Right renal cortex interstitium (tissue), 3 donors: ENCODE results near the gene ADAMTS10. TPM values are rescaled to one million over a fixed set of nuclear protein-coding genes. Genes with fewer than 3 reads are reported as not detected.
"Not testable (repeated sequence)": the region's sequence is repeated elsewhere in the genome, so short reads cannot be mapped to it uniquely, and the experiment has no call there.

ENCODE experiments used
- DNase-seq, 3 donors: peaks; one replicate each; pipeline ENCODE4 v3.0.0-alpha.2; 2013; ENCODE audit warnings: low read depth in 3 of 3, low spot score in 2 of 3
- polyA plus RNA-seq, 3 donors: library from polyadenylated mRNA; unstranded; fragments of 120-200 nt; gene quantifications; one replicate each; pipeline ENCODE4 v1.2.1, GENCODE V29; 2013; ENCODE audit not compliant: insufficient read length in 3 of 3

The ADAMTS10 gene
- 10 to 100 TPM; 23.1 to 29.9 (median 27.7) TPM for polyA plus RNA-seq

DNA sequence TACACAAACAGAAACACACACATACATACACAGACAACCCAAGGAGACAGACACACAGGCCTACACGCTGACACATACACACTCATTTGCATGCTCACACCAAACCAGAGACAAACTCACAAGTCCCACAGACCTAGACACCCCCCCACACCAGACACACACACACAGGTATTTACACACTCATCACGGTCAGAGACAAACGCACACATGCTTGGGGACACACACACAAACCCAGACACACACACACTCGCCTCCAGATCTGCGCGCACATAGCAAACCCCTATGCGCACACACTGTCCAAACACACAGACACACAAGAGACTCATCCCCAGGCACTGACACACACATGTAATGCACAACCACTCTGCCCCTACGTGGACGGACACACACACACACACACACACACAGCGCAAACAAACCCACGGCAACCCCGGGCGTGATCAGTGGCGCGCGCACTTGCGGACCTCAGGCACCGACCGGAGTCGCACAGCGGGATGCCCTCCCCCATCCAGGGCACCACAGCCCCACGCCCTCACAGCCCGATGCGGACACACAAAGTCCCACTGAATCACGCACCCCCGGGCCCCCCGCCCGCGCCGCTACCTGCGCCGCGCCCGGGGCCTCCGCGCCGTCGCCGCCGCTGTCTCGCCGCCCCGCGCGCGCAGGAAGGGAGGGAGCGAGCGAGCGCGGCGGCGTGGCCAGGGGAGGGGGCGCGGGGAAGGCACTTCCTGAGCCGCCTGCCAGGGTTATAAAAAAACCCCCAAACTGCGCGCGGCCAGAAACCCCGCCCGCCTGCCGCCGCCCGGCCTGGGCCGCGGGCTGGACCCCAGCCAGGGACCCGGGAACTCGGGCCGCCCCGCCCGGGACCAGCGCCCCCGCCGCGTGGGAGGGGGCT lies at the start of gene ADAMTS10:
ADAMTS10 (minus strand) TSS at position 675 of the 895 bp plus-strand sequence. CDS start 5,005 bp downstream, outside the sequence.
- DNase-seq, result no peak

DNA sequence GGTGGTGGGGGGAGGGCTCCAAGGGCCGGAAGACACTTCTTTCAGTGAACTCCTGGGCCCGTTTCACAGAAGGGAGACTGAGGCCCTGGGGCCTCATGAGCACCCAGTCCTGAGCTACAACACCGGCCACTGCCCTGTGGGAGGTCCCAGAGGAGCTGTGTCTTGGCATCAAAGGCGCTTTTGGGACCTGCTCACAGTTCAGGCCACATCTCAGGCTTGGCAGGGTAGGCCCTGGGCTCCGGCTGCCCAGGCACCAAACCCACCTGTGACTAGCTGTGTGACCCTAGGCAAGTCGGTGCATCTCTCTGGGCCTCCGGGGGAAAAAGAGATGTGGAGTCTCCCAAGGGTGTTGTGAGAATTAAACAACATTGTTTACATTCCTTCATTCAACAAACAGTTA lies 49.4 kb upstream of the ADAMTS10 start:
- DNase-seq, result no peak

DNA sequence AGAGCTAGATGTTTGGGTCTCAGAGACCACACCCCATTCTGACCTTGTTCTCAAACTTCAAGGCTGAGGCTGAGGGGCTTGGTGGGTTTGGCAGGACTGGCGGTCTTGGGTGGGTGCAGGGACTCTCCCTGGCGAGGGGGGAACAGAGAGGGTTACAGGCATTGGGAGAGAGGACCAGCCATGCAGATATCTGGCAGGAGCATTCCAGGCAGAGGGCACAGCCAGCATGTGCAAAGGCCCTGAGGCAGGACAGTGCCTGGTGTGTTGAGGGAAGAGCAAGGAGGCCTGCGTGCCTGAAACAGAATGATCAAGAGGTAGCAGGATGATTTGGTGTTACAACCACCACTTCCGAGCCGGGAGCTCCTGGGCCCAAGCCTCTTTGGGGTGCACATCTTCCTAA lies 47.4 kb upstream of the ADAMTS10 start:
- no peak for DNase-seq

DNA sequence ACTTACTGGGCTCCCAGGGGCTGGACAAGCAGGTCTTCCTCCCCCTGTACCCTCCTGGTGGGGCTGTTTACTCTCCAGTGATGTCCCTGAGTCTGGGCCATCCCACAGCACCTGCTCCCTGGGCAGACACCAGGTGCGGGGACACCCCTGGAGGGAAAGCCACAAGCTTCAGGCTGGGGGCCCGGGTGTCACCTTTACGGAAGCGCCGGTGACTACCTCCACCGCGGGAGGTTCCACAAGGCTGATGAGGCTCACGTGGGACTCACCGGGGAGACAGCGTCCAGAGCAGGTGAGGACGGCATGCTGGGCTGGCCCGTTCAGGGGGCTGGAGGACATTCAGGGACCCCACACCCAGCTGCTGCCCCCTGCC lies 44.8 kb upstream of the ADAMTS10 start:
- DNase-seq, result no peak

DNA sequence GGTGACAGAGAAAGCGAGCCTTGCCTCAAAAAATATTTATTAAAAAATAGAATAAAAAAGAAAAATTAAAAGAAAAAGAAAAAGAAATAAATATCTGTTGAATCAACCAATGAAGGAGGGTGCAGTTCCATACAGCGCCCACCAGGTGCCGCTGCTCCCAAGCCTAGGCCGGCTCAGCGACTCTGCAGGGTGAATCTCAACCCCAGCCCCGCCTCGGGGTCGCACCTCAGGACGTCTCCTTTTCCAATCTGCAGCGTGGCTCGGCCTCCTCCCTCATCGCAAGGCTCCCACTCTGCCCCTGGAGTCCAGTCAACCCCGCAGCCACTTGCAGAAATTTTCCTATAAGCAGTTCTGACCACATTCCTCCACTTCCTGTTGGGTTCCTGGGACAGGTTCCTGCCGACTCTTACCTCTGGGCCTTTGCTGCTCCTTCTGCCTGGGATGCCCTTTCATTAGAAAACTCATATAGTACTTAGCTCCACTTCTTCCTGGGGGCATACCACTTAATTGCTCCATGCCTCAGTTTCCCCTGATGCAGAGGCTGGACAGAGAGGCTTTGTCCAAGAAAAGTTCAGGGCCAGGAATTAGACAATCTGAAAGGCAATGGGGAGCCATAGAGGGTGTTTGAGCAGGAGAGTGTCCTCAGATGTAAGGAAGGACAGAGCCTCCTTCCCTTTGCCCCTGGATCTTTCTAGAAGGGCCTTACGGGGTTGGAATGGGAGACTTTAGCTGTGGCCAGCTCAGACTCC lies 44.2 kb upstream of the ADAMTS10 start:
- peak in 1 of 3 donors; percentile 8 for DNase-seq

DNA sequence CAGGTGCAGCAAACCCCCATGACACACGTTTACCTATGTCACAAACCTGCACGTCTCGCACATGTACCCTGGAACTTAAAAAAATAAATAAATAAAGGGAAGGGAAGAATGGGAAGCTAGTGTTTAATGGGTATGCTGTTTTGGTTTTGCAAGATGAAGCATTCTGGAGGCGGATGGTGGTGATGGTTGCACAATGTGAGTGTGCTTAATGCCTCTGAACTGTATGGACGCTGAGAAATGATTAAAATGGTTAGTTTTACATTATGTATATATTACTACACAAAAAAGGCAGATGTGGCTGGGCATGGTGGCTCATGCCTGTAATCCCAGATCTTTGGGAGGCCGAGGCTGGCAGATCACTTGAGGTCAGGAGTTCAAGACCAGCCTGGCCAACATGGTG lies 37.7 kb upstream of the ADAMTS10 start:
- no peak for DNase-seq

DNA sequence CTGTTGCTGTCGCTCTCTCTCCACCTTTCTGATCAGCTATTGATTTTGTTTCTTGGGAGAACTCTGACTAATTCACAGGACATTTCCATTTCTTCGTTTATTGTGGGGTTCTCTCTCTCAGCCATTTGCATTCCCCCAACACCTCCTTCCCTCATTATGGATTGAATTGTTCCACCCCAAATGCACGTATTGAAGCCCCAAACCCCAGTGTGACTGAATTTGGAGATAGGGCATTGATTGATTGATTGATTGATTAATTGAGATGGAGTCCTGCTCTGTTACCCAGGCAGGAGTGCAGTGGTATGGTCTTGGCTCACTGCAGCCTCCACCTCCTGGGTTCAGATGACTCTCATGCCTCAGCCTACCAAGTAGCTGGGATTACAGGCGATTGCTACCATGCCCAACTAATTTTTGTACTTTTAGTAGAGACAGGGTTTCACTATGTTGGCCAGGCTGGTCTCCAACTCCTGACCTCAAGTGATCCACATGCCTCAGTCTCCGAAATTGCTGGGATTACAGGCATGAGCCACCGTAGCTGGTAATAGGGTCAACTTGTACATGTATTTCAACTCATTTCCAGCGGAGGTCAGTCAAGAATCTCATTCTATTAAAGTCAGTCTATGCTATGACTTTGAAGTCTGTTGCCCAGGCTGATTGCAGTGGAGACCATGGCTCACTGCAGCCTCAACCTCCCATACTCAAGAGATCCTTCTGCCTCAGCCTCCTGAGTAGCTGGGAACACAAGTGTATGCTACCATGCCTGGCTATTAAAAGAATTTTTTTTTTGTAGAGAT lies 33.5 kb upstream of the ADAMTS10 start:
- DNase-seq, result no peak

DNA sequence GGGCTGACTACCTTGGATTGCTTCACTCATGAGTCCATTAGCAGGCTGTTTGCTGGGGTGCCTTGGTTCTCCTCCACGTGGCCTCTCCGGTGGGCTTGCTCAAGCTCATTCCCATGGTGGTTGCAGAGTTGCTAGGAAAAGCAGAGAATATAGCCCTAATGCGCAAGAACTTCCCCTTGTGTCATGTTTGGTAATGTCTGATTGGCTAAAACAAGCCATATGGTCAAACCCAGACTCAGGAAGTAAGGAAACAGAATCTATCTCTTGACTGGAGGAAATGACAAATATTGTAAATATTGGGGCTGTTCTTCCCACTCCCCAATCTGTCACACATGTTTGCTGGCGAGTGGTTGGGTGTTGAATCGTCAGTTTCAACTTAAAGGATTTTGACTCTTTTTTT lies 32.0 kb upstream of the ADAMTS10 start:
- DNase-seq, result no peak

DNA sequence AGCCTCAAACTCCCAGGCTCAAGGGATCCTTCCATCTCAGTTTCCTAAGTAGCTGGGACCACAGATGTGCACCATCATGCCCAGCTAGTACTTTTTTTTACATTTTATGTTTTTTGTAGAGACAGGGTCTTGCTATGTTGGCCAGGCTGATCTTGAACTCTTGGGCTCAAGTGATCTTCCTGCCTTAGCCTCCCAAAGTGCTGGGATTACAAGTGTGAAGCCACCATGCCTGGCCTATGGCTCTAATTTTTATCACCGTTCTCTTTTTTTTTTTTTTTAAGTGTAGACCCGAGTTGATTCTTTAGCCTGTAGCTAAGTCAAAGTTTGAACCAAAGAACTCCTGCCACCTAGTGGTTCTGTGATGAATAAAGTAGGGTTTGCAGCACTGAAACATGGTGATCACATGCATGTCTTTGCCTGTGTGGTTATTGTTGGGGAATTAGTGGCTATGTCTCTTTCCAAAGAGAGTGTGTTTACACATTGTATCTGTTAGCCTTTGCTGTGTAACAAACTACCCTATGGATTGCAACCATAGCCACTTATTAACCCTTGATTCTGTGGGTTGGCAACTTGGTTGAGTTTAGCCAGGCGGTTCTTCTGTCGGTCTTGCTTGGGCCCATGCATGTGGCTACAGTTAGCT lies 31.5 kb upstream of the ADAMTS10 start:
- DNase-seq, result peak in 1 of 3 donors; percentile 12

DNA sequence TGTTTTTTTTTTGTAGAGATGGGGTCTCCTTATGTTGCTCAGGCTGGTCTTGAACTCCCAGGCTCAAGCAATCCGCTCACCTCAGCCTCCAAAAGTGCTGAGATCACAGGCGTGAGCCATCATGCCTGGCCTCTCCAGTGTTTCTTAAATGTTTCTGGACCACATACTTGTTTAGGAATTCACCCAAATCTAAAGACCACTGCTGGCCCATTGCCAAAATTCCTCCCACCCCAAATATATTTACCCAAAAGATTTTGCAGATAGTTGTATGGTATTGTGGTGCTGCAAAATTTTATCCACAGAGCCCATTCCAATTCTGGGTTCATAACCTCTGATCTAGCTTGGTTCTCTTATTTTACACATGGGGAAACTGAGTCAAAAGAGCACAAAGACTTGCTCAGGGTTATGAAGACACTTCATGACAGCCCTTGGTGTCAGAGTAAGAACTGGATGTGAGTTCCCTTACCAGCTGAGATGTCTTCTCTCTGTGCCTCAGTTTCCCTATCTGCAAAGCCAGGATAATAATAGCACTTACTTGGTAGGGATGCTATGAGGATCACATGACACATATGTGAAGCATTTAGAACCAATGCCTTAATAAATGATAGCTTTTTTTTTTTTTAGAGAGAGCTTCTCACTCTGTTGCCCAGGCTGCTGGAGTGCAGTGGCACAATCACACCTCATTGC lies 30.8 kb upstream of the ADAMTS10 start:
- DNase-seq, result no peak

DNA sequence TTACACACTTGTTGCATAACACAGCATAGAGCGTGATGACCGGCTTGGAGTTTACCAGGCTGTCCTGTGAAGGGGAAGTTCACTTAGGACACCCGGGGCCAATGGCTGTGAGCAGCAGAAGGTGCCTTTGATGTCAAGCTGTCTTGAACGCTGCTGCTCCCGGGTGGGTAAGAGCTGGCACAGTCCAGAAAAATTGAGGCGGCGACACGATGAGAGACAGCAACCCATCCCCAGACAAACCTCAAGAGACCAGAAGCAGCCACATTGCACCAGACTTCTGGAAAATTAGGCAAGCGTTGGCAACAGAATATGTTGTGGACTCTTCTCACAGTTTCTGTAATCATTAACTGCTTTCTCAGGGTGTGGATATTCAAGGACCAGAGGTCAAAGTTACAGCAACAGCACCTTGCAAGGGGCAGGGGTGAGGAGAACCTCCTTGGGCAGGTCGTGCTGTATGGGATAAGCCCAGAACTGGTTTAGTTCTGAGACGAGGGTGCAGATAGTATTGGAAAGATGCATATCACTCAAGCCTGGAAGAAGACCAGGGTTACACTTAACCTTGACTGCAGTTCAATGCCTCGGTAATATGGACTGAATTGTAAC lies 30.0 kb upstream of the ADAMTS10 start:
- DNase-seq, result no peak

DNA sequence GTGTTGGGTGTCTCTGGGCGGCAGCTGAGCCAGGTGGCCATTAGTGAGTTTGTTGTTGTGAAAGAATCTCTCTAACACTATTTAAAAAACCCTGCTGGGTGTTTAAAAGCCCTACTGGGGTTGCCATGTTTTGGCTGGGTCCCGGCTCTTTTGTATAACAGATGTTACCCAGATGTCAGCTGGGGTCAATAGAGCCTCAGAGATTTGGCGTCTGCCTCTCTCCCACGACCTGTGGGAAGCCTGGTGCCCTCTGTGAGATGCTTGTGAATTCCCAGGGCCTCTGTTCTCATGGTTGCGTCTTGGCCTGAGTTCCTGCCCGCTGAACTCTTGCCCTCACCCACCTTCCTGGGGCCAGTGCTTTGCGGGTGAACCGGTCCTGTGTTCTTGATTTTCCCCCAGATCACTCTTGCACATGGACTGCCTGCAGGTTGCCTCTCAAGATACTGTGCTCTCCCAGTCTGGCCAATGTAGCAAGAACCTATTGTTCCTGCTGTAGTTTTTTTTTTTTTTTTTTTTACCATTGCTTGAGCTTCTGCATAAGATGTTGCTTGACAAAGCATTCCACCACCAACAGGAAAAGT lies 29.4 kb upstream of the ADAMTS10 start:
- no peak for DNase-seq

DNA sequence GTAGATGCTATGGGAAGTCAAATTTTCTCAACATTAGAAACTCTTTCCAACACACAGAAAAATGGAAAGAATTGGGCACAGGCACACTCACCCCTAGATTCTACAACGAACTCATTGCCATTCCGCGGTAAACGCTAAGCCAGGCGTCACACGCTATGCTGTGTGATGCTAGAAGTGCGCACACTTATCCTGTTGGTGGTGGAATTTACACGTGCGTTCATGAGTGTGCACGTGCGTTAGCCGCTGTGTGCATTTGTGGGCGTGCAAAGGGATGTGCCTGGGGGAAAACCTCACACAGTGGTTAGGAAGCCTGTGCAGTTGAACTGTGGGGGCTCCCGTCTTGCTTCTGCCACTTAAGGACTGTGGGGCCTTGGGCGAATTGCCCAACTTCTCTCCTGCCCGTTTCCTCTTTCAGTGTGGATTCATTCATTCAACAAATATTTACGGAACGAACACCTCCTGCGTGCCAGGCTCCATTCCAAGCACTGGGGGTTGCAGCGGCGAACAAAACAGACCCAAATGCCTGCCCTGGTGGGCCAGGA lies 27.6 kb upstream of the ADAMTS10 start:
- DNase-seq, result no peak

DNA sequence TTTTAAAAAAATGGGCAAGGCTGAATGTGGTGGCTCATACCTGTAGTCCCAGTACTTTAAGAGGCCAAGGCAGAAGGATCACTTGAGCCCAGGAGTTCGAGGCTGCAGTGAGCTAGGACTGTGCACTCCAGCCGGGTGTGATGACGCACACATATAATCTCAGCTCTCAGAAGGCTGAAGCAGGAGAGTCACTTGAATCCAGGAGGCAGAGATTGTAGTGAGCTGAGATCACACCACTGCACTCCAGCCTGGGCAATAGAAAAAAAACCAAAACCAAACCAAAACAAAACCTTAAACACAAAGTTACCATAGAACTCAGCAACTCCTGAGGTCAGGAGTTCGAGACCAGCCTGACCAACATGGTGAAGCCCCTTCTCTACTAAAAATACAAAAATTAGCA lies 26.6 kb upstream of the ADAMTS10 start:
- not testable (repeated sequence) for DNase-seq

DNA sequence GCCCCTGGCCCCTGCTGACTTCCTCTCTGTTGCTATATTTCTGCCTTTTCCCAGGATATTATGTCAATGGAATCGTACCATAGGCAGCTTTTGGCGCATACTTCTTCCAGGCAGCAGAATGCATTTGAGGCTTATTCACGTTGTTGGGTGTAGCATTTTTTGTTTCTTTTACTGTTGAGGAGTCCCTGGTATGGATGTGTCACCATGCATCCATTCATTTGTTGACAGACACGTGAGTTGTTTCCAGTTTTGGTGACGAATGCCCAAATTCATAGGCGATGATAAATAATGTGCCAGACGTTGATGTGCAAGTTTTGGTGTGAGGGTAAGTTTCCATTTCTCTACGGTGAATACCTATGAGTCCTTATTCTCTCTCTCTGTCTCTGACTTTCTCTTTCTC lies 24.9 kb upstream of the ADAMTS10 start:
- no peak for DNase-seq

DNA sequence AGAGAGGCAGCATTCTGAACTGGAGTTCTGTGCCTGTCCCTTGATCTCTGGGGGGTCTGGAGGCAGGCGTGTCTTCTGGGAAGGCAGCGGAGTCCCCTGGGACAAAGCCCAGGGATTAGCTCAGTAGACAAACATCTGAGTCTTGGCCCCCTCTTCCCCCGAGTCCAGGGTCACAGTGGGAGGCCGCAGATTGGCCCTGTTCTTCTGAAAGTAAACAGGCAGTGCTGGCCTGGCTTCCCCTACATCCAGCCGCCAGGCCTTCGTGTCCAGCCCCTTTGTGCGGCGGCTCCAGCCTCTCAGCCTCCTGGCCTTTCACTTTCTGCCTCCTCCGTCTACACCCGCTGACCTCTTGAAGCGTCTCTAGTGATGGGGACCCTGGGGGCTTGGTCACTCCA lies 20.9 kb upstream of the ADAMTS10 start:
- DNase-seq, result no peak

DNA sequence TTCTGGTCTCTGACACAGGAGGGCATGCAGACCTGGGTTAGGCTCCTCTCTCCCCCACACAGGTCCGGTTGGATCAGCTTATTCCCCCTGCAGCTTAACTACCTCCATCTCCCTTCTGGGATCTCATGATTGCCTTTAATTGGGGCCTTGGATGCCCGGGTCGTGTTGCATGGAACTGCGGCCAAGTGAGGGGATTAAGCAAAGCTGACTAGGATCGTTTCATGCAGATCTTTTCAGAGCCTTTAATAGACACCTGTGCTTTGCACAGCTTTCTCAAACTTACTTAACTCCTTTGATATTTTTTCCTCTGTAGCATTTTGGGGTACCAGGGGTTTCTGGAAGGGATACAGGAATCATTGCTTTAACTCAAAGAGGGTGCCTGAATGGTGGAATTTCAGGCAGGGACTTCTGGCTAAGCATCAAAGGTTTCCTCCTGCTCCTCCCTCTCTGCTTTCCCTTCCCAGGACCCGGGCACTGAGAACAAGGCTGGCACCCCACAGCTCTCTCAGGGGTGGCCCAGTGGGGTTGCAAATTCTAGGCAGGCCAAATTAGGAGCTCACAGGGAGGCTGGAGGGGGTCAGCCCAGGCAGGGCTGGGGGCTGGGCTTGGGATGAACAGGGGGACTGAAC lies 20.4 kb upstream of the ADAMTS10 start:
- DNase-seq, result no peak

DNA sequence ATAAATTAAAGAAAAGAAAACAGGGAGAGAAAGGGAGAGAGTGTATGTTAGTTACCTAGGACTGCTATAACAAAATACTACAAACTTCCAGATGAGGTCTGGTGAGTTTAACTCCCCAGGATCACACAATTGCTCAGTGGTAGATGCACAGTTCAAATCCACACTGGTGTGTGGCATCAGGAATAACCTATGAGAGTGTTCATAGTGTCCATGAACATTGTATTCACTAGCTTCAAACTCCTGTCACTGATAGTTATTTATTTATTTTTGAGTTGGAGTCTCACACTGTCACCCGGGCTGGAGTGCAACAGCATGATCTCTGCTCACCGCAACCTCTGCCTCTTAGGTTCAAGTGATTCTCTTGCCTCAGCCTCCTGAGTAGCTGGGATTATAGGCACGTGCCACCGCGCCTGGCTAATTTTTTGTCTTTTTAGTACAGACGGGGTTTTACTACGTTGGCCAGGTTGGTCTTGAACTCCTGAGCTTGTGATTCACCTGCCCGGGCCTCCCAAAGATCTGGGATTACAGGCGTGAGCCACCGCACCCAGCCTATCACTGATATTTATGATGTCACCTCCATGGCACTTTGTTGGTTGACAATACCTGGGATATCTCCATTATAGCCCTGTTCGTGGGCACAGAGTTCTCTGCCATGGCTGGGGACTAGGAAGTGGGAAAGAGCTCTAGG lies 19.6 kb upstream of the ADAMTS10 start, which contains the start of gene NFILZ:
NFILZ (plus strand) TSS at position 638 of the 688 bp plus-strand sequence. CDS start 46,133 bp downstream, outside the sequence.
- no peak for DNase-seq
